GM06990 (cell line): ENCODE data around the gene RLBP1.
A peak's percentile ranks its signal among the peaks of the same experiment; 100 is the strongest.

ENCODE experiments used
- DNase-seq: peaks from one replicate; pipeline ENCODE4 v3.0.0-alpha.2; 2011; ENCODE audit not compliant: insufficient read length; ENCODE audit errors: extremely low read depth
- H3K27me3 ChIP-seq: replicated peaks from 2 replicates; pipeline ENCODE4 v1.6.0; 2011; ENCODE audit warnings: low read length; ENCODE audit not compliant: control insufficient read depth, insufficient read depth
- H3K36me3 ChIP-seq: 2 replicates; pipeline ENCODE4 v1.5.1; 2011; ENCODE audit warnings: low read length; ENCODE audit not compliant: control insufficient read depth, insufficient read depth
- H3K4me3 ChIP-seq: replicated peaks from 2 replicates; pipeline ENCODE4 v1.5.1; 2011; ENCODE audit warnings: low read depth, mild to moderate bottlenecking, control low read depth, low read length
- CTCF ChIP-seq: IDR thresholded peaks from 2 replicates; pipeline ENCODE4 v1.5.1; 2011; ENCODE audit warnings: low read length, control low read depth, mild to moderate bottlenecking, inconsistent platforms; ENCODE audit not compliant: insufficient read depth, poor library complexity, severe bottlenecking

RLBP1 gene

GRCh38 chr15:89215627-89216026 lies 5.8 kb downstream of the RLBP1 start:
- no peaks in the 10 kb centered on the region; the same call in none of the 2 replicates for H3K27me3 ChIP-seq

DNA sequence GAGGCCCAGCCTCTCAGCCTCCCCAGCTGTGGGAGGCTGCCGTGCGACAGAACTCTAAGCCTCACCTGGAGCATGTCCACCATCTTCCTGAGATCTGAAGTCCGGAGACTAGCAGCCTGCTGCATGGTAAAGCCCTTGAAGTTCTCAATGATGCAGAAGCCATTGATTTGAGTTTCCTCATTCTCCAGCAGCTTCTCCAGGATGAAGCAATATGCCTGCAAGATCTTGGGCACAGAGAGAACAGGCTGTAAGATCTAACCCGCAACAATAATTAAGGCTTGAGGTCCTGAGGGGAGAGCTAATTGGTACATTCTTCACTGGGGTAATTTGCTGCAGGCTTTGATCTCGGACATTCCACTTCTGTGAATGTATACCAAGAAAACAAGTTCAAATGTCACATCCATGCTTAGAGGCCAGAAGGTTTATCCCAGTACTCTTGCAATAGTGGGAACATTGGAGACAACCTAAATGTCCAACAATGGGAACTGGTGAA lies 9.7 kb downstream of the RLBP1 start:
- Histone ChIP-seq H3K36me3 (no peaks in the 10 kb centered on the region), H3K27me3 (no peaks in the 10 kb centered on the region; the same call in none of the 2 replicates), H3K4me3 (no peak overlapping the region)
- TF ChIP-seq CTCF, result no peak
- no peak for DNase-seq

More at GRCh38 chr15:89215627-89216026, 5.8 kb downstream of the RLBP1 start:
- Histone ChIP-seq H3K4me3 (no peak overlapping the region), H3K36me3 (no peaks in the 10 kb centered on the region)
- TF ChIP-seq CTCF, result no peak
- DNase-seq, result no peak

- TF ChIP-seq CTCF, result no peak
- no peak for DNase-seq
- no peaks in the 10 kb centered on the region for H3K36me3 ChIP-seq
- H3K4me3 ChIP-seq, result no peak overlapping the region
- no peaks in the 10 kb centered on the region; the same call in 1 of the 2 replicates for H3K27me3 ChIP-seq
Measured at GRCh38 chr15:89209057-89209456, 12.3 kb downstream of the RLBP1 start.

DNA sequence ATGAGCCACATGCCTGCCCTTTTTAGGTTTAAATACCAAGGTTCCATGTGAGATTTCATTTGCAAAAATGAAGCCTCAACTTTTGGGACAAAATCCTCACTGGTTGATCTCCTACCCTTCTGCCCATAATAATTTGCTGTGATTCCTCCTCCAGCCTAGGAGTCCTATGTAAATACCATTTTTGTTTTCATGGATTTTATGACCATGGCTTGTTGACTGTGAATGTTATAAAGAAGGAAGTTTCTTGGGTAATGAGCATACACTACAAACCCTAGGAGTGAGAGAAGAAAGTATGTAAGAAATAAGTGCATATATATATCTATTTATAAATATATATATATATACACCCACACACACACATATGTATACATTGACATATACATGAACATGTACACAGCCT lies 13.1 kb downstream of the RLBP1 start:
- Histone ChIP-seq H3K36me3 (no peaks in the 10 kb centered on the region), H3K27me3 (no peaks in the 10 kb centered on the region; the same call in 1 of the 2 replicates), H3K4me3 (no peak overlapping the region)
- DNase-seq, result no peak
- TF ChIP-seq CTCF, result no peak

DNA sequence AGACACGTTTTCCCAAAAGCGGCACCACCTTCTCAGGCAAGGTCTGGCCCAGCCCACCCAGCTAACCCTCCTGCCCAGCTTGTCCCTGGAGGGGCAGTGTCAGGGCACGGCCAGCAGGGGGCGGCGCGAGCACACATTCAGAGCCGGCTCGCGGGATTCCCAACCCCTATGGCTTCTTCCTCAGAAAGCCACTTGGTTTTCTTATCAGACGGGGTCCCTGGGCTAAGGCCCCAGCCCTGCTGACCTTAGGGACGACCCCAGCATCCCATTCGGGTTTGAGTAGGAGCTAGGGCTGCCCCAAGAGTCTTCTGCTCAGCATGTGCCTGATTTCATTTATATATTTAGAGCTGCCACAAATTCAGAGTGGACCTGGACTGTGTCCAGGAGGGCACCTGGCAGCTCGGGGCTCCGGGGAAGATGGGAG lies 14.5 kb downstream of the RLBP1 start:
- DNase-seq, result peak; percentile 78
- Histone ChIP-seq H3K27me3 (no peaks in the 10 kb centered on the region; the same call in 1 of the 2 replicates), H3K36me3 (no peaks in the 10 kb centered on the region), H3K4me3 (no peak overlapping the region)
- peak; percentile 100 for TF ChIP-seq CTCF
